Endothelial cell of hepatic sinusoid (primary cell): ENCODE results near the gene CRABP1.

ENCODE experiments used
- in situ Hi-C: cut with HindIII; loops from 2 replicates; pipeline ENCODE4 v1.10.0; 2017; ENCODE audit warnings: low sequenced_read_pairs

Gene CRABP1

GRCh38 chr15:78343276-78344060 is 3.3 kb downstream of the CRABP1 start:
- in situ Hi-C loops: no loop called here

DNA sequence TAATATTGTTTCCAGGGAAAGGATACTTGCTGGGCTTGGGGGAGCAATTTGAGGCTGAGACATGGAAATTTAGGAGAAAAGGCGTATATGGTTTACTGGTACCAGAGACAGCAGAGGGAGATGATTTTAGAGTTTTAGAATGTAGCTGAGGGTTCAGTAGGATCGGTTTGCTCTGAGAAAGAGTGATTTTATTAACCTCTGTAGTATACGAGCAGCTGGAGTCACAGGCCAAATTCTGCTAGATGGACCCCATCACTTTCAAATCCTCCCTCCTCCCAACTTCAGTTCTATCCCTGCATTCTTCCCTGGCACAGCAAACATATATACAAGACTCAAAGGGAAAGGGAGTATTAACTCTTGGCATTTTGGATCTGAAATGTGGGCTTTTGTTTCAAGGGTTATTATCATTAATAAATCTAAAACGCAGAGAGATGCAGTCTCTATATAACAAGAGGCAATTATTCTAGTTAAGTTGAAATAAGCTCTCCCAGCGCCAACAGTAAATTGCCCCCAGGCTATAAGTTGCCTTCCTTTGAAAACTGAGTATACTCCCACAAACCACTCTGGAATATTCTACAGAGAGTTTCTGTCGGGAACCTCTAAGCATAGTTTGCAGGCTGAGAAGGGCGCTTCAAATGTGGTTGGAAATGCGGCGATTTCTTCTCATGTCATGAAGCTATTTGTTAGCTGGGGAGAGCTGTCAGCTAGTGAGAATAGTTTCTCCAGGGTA is 5.4 kb downstream of the CRABP1 start:
- in situ Hi-C loops: loop anchor here (5.0 kb wide), 2 partner anchors 38 to 72 kb away; no protein-coding TSS in a partner anchor

GRCh38 chr15:78347586-78348543 is 7.7 kb downstream of the CRABP1 start:
- in situ Hi-C loops: loop anchor here (5.0 kb wide), 2 partner anchors 41 to 69 kb away; no protein-coding TSS in a partner anchor

DNA sequence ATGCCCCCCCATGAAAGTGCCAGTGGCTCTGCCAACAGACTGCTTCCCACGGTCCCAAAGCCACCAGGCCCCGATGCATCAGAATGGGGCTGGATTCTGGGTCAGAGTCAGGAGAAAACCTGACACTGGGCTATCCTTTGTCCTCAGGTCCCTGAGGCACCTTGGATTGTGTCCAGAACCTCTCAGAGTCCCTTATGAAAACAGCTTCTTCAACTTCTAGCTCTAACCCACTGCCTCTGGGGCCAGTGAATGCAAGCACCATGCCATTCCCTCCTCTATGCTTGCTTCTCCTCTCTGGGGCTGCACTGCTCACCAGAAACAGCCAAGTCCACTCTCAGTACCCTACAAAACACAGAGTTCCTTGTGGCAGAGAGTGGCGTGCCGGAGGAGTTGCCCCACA is 9.9 kb downstream of the CRABP1 start:
- in situ Hi-C loops: no loop called here

DNA sequence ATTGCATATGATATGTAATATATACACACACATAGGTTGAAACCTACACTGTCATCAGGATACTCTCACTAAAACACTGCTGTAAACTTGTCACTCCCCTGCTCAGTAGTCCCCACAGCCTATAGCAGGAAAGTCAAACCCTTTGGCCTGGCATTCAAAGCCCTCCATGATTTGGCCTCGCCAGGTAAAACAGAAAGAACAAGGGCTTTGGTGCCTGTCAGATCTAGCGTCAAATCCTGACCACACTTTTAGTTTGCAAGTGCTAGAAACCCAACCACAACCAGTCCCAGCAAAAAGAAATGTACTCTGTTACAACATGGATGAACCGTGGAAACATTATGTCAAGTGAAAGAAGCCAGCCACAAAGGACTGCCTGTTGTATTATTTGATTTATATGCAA is 11.4 kb downstream of the CRABP1 start:
- in situ Hi-C loops: no loop called here

- in situ Hi-C loops: no loop called here
Observed at GRCh38 chr15:78353093-78353492, 12.9 kb downstream of the CRABP1 start.

DNA sequence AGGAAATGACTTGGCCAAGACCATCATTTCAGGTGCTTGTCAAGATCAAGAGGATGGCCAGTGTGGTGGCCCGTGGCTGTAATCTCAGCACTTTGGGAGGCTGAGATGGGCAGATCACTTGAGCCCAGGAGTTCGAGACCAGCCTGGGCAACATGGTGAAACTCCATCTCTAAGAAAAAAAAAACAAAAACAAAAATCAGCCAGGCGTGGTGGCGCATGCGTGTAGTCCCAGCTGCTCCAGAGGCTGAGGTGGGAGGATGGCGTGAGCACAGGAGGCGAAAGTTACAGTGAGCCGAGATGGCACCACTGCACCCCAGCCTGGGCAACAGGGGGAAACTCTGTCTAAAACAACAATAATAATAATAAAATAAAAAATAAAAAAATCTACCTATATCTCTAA is 15.0 kb downstream of the CRABP1 start:
- in situ Hi-C loops: no loop called here

DNA sequence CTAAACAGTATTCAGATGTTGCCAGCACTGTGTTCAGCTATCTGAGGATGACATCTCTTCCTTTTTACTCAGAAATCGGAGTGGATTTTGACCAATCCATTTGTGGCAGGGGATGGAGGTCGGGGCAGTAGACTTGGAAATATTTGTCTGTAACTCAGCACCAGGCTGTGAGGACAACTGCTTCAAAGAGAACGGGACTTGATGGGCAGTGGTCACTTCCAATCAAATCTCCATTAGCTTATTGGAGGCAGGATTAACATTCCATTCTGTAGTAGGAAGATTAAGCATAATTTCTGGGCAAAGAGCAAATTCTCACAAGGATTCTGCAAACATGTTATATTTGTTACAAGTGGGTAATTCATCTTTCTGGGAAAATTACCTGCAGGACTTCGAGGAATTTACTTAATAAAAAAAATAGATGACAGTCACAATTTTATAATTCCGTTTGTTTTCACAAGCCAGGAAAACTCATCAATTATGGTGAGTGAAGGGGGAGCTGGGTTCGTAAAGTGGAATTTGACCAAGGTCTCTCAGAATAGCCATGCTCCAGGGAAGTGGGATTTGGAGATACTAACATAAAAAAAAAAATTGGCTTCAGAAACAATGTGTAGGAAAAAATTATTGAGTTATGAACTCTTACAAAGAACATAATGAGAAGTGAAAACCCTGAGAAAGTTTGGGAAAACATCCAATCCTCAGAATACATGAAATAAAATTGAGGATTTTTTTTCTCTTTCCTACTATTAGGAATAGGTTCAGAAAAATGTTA is 18.1 kb downstream of the CRABP1 start:
- in situ Hi-C loops: no loop called here

- in situ Hi-C loops: no loop called here
Observed at GRCh38 chr15:78359041-78359808, 19.1 kb downstream of the CRABP1 start.

DNA sequence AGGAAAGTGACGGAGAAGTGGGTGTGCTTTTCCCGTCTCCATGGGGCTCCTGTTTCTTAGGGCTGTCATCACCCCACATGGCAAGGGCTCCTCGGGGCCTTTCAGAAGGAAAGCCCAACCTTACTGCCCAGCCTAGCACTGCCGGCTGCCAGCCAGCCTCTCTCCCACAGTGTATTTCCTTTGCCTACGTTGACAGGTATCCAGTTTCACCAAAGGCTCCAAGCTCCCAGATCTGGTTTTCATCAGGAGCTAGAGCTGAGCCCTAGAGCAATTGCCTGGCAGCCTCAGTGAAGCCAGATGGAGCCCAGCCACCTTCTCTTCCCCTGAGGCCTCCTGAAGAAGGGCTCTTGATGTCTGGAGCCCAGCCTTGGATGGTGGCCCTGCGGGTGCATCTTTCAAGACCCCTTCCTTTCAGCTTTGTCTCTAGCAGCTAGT is 20.2 kb downstream of the CRABP1 start:
- in situ Hi-C loops: no loop called here

- in situ Hi-C loops: no loop called here
Observed at GRCh38 chr15:78360958-78361718, 21.0 kb downstream of the CRABP1 start.

- in situ Hi-C loops: no loop called here
Observed at GRCh38 chr15:78361771-78362506, 21.8 kb downstream of the CRABP1 start.

- in situ Hi-C loops: no loop called here
Observed at GRCh38 chr15:78362716-78363380, 22.7 kb downstream of the CRABP1 start.

DNA sequence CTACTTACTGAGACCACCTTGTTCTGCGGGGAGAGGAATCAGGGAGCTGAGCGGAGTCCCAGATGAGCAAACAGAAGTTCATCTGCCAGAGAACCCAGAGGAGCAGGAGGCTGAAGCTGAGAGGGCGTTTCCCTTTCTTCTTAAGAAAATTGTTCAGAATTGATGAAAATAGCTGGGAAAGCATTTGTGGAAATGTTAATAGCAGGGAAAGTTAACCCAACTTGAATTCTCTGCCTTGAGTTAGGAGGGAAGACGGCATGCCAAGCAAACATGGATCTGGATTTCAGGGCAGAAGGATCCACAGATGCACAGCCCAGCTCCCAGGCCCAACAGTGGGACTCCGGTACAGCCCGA is 23.2 kb downstream of the CRABP1 start:
- in situ Hi-C loops: no loop called here

DNA sequence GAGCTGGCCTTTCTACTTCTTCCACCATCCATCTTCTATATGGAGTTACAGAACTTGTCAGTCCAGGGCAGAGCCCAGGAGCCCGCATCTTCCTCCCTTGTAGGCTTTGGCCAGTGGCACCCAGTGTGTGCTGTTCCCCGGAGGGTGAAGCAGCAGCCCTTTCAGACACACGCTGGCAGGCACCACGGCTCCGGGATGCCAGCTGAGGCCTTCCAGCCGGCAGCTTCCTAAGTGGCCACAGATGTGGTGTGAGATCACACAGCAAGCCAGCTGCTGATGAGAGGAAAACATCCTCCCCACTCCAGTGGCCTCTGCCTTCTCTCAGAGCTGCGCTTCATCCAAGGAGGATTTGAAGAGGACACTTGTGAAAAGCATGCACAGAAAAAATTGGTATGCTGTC is 24.1 kb downstream of the CRABP1 start:
- in situ Hi-C loops: no loop called here

- in situ Hi-C loops: no loop called here
Observed at GRCh38 chr15:78365917-78366316, 25.8 kb downstream of the CRABP1 start.

GRCh38 chr15:78366342-78366741 is 26.2 kb downstream of the CRABP1 start:
- in situ Hi-C loops: no loop called here

GRCh38 chr15:78368651-78369050 is 28.5 kb downstream of the CRABP1 start:
- in situ Hi-C loops: no loop called here
